K562 (cell line): Measurements from ENCODE around the gene PPIL4. TPM values are rescaled to one million over a fixed set of nuclear protein-coding genes. Genes with fewer than 3 reads are reported as not detected.

Experiments
- DEAF1 ChIP-seq: fragments of 450-650 bp; formaldehyde crosslinking; IDR thresholded peaks from 2 replicates; pipeline ENCODE4 v1.4.0; 2020; ENCODE audit warnings: mild to moderate bottlenecking, moderate library complexity
- EP400 ChIP-seq: fragments of 450-650 bp; IDR thresholded peaks from 2 replicates; pipeline ENCODE4 v1.6.1; 2017; ENCODE audit warnings: antibody characterized with exemption, mild to moderate bottlenecking, moderate library complexity
- MECOM ChIP-seq: fragments of 250-450 bp; sonication (Bioruptor Pico); IDR thresholded peaks from 2 replicates; pipeline ENCODE4 v1.8.0; 2022; ENCODE audit warnings: inconsistent platforms
- NFE2L1 ChIP-seq: fragments of 450-650 bp; IDR thresholded peaks from 2 replicates; pipeline ENCODE4 v1.6.1; 2016; ENCODE audit warnings: missing genetic modification characterization, low read depth, mild to moderate bottlenecking, missing compliant biosample characterization, moderate library complexity, borderline replicate concordance
- NKRF ChIP-seq: fragments of 450-650 bp; IDR thresholded peaks from 2 replicates; pipeline ENCODE4 v1.6.1; 2016; ENCODE audit warnings: borderline replicate concordance
- PCBP2 ChIP-seq: fragments of 200-400 bp; formaldehyde crosslinking; IDR thresholded peaks from 2 replicates; pipeline ENCODE4 v1.6.1; 2018; ENCODE audit warnings: low read length, low read depth, mild to moderate bottlenecking, moderate library complexity; ENCODE audit not compliant: poor library complexity, severe bottlenecking
- RHOXF2B ChIP-seq: fragments of 250-450 bp; sonication (Bioruptor Pico); conservative IDR thresholded peaks from 2 replicates; pipeline ENCODE4 v1.5.1; 2021
- SAP30 ChIP-seq: fragments of 200-600 bp; sonication (generic); IDR thresholded peaks from 2 replicates; pipeline ENCODE4 v1.6.1; 2012; ENCODE audit warnings: borderline replicate concordance, low read depth, mild to moderate bottlenecking, moderate library complexity, low read length, control low read depth, inconsistent platforms; ENCODE audit not compliant: insufficient read depth, poor library complexity, severe bottlenecking
- SRSF3 ChIP-seq: fragments of 200-400 bp; formaldehyde crosslinking; IDR thresholded peaks from 2 replicates; pipeline ENCODE4 v1.6.1; 2016; ENCODE audit warnings: mild to moderate bottlenecking, low read length, moderate library complexity; ENCODE audit not compliant: insufficient read depth
- TARDBP ChIP-seq: fragments of 450-650 bp; IDR thresholded peaks from 2 replicates; pipeline ENCODE4 v1.6.1; 2016
- TCF3 ChIP-seq: sonication (generic); formaldehyde crosslinking; IDR thresholded peaks from 2 replicates; pipeline ENCODE4 v1.4.0; 2020; ENCODE audit warnings: mild to moderate bottlenecking, missing genetic modification reagents
- TRIM24 ChIP-seq, 2 experiments: fragments of 450-650 bp; IDR thresholded peaks; 2 replicates each; pipeline ENCODE4 v1.6.1; 2016
- ZBTB40 ChIP-seq, 2 experiments: fragments of 450-650 bp in 1 of 2; sonication (generic) in 1 of 2; formaldehyde crosslinking in 1 of 2; IDR thresholded peaks; 2 replicates each; pipeline versions ENCODE4 v1.7.1 to v1.9.0; 2016 to 2022; ENCODE audit warnings: inconsistent platforms in 1 of 2, mild to moderate bottlenecking in 1 of 2, missing genetic modification reagents in 1 of 2
- ZNF764 ChIP-seq: fragments of 250-450 bp; sonication (Bioruptor Pico); IDR thresholded peaks from 2 replicates; pipeline ENCODE4 v1.4.0; 2020; ENCODE audit warnings: low read depth, mild to moderate bottlenecking, moderate library complexity
- polyA plus RNA-seq, 8 experiments: library from polyadenylated mRNA; depleted of rRNA in 4 of 8; stranded (reverse) in 5 of 8; unstranded in 3 of 8; fragments of >200 nt; fragmentation: Nextera tagmentation in 2 of 8; fragmentation: Illumina TruSeq in 1 of 8; extraction: Ambion mirVana in 2 of 8; extraction: Trizol in 1 of 8; gene quantifications; 2 replicates each; pipeline versions ENCODE4 v1.2.1 to v1.2.3, GENCODE V29; 2011 to 2014; ENCODE audit warnings: inconsistent platforms in 1 of 8, missing spikeins in 1 of 8
- total RNA-seq, 7 experiments: library from RNA; depleted of rRNA in 6 of 7; stranded (reverse); fragments of >200 nt in 6 of 7; fragmentation: Illumina TruSeq in 2 of 7; extraction: Trizol in 2 of 7; gene quantifications; 2 replicates each; pipeline versions ENCODE4 v1.2.1 to v1.2.3, GENCODE V29; 2011 to 2021; ENCODE audit warnings: low replicate concordance in 1 of 7

The PPIL4 gene
- total and polyA plus RNA-seq, 9 of the 15 experiments (the other 6 are each of a cell fraction or from before 2014, with no cell fraction given) = 14.5 to 55.2 (median 45.9) TPM

- TF ChIP-seq NFE2L1 (no peak), EP400 (peak; percentile 98), ZNF764 (CRISPR knock-in tag) (no peak), TARDBP (peak; percentile 26; the same call in 1 of the 2 replicates), MECOM (CRISPR knock-in tag) (no peak), SRSF3 (no peak), SAP30 (peak; percentile 93), NKRF (peak; percentile 95), PCBP2 (no peak), TRIM24 (IDR thresholded peaks at IDR 0.05) (no peak), ZBTB40 (IDR thresholded peaks at IDR 0.05) (peak; percentile 92), ZBTB40 (CRISPR knock-in tag; IDR thresholded peaks at IDR 0.05) (no peak), TCF3 (CRISPR knock-in tag) (peak; percentile 32; the same call in 1 of the 2 replicates), DEAF1 (peak; percentile 68), RHOXF2B (CRISPR knock-in tag) (no peak)
These were observed at the start of gene PPIL4 (continued) for GRCh38 chr6:149545754-149546471.
